ENCODE data around the gene MAML2. TPM values are rescaled to one million over a fixed set of nuclear protein-coding genes. Genes with fewer than 3 reads are reported as not detected.

MAML2 gene
- total RNA-seq, 2 experiments from 2014 or later = 19.2 to 19.3 TPM

GRCh38 chr11:95991545-95991944, 351.4 kb downstream of the MAML2 start:
- peaks cover 10% of the 10 kb centered on the region for H3K4me1 Mint-ChIP-seq
- POLR2A ChIA-PET = no interaction called here
- H3K27ac Mint-ChIP-seq = no peak overlapping the region
- DNase-seq = no peak
- H3K27me3 Mint-ChIP-seq = no peaks in the 10 kb centered on the region
- H3K36me3 Mint-ChIP-seq (ENCODE audit: low read depth) = peaks cover 37% of the 10 kb centered on the region
- CTCF ChIA-PET = interaction anchor here (0.9 kb wide), 1 partner anchor 10 kb away, joined by 3 read pairs; no protein-coding TSS in a partner anchor
- no peaks in the 10 kb centered on the region for H3K9me3 Mint-ChIP-seq
- H3K4me3 Mint-ChIP-seq = no peak overlapping the region

- no peak for DNase-seq
- Mint-ChIP-seq H3K36me3 (ENCODE audit: low read depth) (peaks cover 37% of the 10 kb centered on the region), H3K27me3 (no peaks in the 10 kb centered on the region), H3K9me3 (no peaks in the 10 kb centered on the region), H3K4me3 (no peak overlapping the region), H3K4me1 (peaks cover 10% of the 10 kb centered on the region), H3K27ac (no peak overlapping the region)
- CTCF ChIA-PET = no interaction called here
- POLR2A ChIA-PET = no interaction called here
Observed at GRCh38 chr11:95991101-95991500, 351.9 kb downstream of the MAML2 start.

GRCh38 chr11:95989780-95990179, 353.2 kb downstream of the MAML2 start:
- Mint-ChIP-seq H3K4me3 (no peak overlapping the region), H3K4me1 (peaks cover 10% of the 10 kb centered on the region), H3K27ac (no peak overlapping the region), H3K27me3 (no peaks in the 10 kb centered on the region), H3K36me3 (ENCODE audit: low read depth) (peaks cover 41% of the 10 kb centered on the region), H3K9me3 (no peaks in the 10 kb centered on the region)
- POLR2A ChIA-PET = no interaction called here
- CTCF ChIA-PET = no interaction called here
- no peak for DNase-seq

- Mint-ChIP-seq H3K4me1 (peaks cover 10% of the 10 kb centered on the region), H3K27ac (no peak overlapping the region), H3K4me3 (no peak overlapping the region), H3K36me3 (ENCODE audit: low read depth) (peaks cover 48% of the 10 kb centered on the region), H3K27me3 (no peaks in the 10 kb centered on the region), H3K9me3 (no peaks in the 10 kb centered on the region)
- DNase-seq = no peak
- CTCF ChIA-PET = no interaction called here
- POLR2A ChIA-PET = no interaction called here
Observed at GRCh38 chr11:95989076-95989605, 353.9 kb downstream of the MAML2 start.

- no peaks in the 10 kb centered on the region for H3K27me3 Mint-ChIP-seq
- H3K36me3 Mint-ChIP-seq (ENCODE audit: low read depth) = peaks cover 48% of the 10 kb centered on the region
Observed at GRCh38 chr11:95985174-95985808, 357.7 kb downstream of the MAML2 start.

GRCh38 chr11:95984072-95984471, 358.9 kb downstream of the MAML2 start:
- ChIA-PET CTCF (no interaction called here), POLR2A (no interaction called here)
- peaks cover 47% of the 10 kb centered on the region for H3K36me3 Mint-ChIP-seq (ENCODE audit: low read depth)
- H3K27me3 Mint-ChIP-seq = no peaks in the 10 kb centered on the region
- H3K9me3 Mint-ChIP-seq = no peaks in the 10 kb centered on the region
- H3K27ac Mint-ChIP-seq = no peak overlapping the region
- no peak for DNase-seq
- no peak overlapping the region for H3K4me3 Mint-ChIP-seq
- no peaks in the 10 kb centered on the region for H3K4me1 Mint-ChIP-seq

More at GRCh38 chr11:95985174-95985808, 357.7 kb downstream of the MAML2 start:
- CTCF ChIA-PET = no interaction called here
- Mint-ChIP-seq H3K9me3 (no peaks in the 10 kb centered on the region), H3K27ac (no peak overlapping the region), H3K4me3 (no peak overlapping the region), H3K4me1 (no peaks in the 10 kb centered on the region)
- POLR2A ChIA-PET = no interaction called here
- DNase-seq = no peak

GRCh38 chr11:95977534-95978174, 365.3 kb downstream of the MAML2 start:
- Mint-ChIP-seq H3K36me3 (ENCODE audit: low read depth) (peaks cover 37% of the 10 kb centered on the region), H3K4me1 (no peaks in the 10 kb centered on the region), H3K27me3 (no peaks in the 10 kb centered on the region), H3K9me3 (no peaks in the 10 kb centered on the region), H3K27ac (no peak overlapping the region), H3K4me3 (no peak overlapping the region)
- POLR2A ChIA-PET = no interaction called here
- DNase-seq = no peak
- CTCF ChIA-PET = no interaction called here

- no peaks in the 10 kb centered on the region for H3K27me3 Mint-ChIP-seq
- POLR2A ChIA-PET = no interaction called here
- no peak for DNase-seq
- no peak overlapping the region for H3K4me3 Mint-ChIP-seq
- no peak overlapping the region for H3K27ac Mint-ChIP-seq
- CTCF ChIA-PET = no interaction called here
- H3K4me1 Mint-ChIP-seq = no peaks in the 10 kb centered on the region
- no peaks in the 10 kb centered on the region for H3K9me3 Mint-ChIP-seq
- H3K36me3 Mint-ChIP-seq (ENCODE audit: low read depth) = peaks cover 34% of the 10 kb centered on the region
Observed at GRCh38 chr11:95976550-95976949, 366.4 kb downstream of the MAML2 start.

- Mint-ChIP-seq H3K27me3 (no peaks in the 10 kb centered on the region), H3K27ac (no peak overlapping the region), H3K4me1 (no peaks in the 10 kb centered on the region), H3K36me3 (ENCODE audit: low read depth) (peaks cover 24% of the 10 kb centered on the region), H3K4me3 (no peak overlapping the region), H3K9me3 (no peaks in the 10 kb centered on the region)
- DNase-seq = no peak
- POLR2A ChIA-PET = no interaction called here
- CTCF ChIA-PET = interaction anchor here (0.7 kb wide), 1 partner anchor 52 kb away, joined by 4 read pairs; no protein-coding TSS in a partner anchor
Observed at GRCh38 chr11:95975343-95975742, 367.7 kb downstream of the MAML2 start.

- no peak for DNase-seq
- H3K9me3 Mint-ChIP-seq = no peaks in the 10 kb centered on the region
- ChIA-PET POLR2A (no interaction called here), CTCF (no interaction called here)
- H3K36me3 Mint-ChIP-seq (ENCODE audit: low read depth) = no peaks in the 10 kb centered on the region
- H3K4me3 Mint-ChIP-seq = no peak overlapping the region
- no peaks in the 10 kb centered on the region for H3K4me1 Mint-ChIP-seq
- H3K27ac Mint-ChIP-seq = no peak overlapping the region
- H3K27me3 Mint-ChIP-seq = no peaks in the 10 kb centered on the region
Observed at GRCh38 chr11:95972060-95972459, 370.9 kb downstream of the MAML2 start.

- DNase-seq = no peak
- Mint-ChIP-seq H3K36me3 (ENCODE audit: low read depth) (no peaks in the 10 kb centered on the region), H3K27me3 (no peaks in the 10 kb centered on the region), H3K9me3 (no peaks in the 10 kb centered on the region), H3K4me1 (no peaks in the 10 kb centered on the region), H3K4me3 (no peak overlapping the region), H3K27ac (no peak overlapping the region)
- POLR2A ChIA-PET = no interaction called here
- CTCF ChIA-PET = interaction anchor here (0.6 kb wide), 1 partner anchor 425 kb away, joined by 3 read pairs; no protein-coding TSS in a partner anchor
Observed at GRCh38 chr11:95968585-95968984, 374.4 kb downstream of the MAML2 start.

- Mint-ChIP-seq H3K27me3 (no peaks in the 10 kb centered on the region), H3K9me3 (no peaks in the 10 kb centered on the region), H3K4me3 (no peak overlapping the region), H3K27ac (no peak overlapping the region), H3K36me3 (ENCODE audit: low read depth) (no peaks in the 10 kb centered on the region), H3K4me1 (no peaks in the 10 kb centered on the region)
- ChIA-PET CTCF (no interaction called here), POLR2A (no interaction called here)
- DNase-seq = no peak
Observed at GRCh38 chr11:95964281-95964680, 378.7 kb downstream of the MAML2 start.

GRCh38 chr11:95961758-95962157, 381.2 kb downstream of the MAML2 start:
- H3K36me3 Mint-ChIP-seq (ENCODE audit: low read depth) = no peaks in the 10 kb centered on the region
- DNase-seq = no peak
- POLR2A ChIA-PET = no interaction called here
- H3K4me1 Mint-ChIP-seq = no peaks in the 10 kb centered on the region
- CTCF ChIA-PET = no interaction called here
- no peaks in the 10 kb centered on the region for H3K9me3 Mint-ChIP-seq
- H3K27me3 Mint-ChIP-seq = no peaks in the 10 kb centered on the region
- H3K4me3 Mint-ChIP-seq = no peak overlapping the region
- H3K27ac Mint-ChIP-seq = no peak overlapping the region

- no peaks in the 10 kb centered on the region for H3K4me1 Mint-ChIP-seq
- POLR2A ChIA-PET = no interaction called here
- no peak overlapping the region for H3K4me3 Mint-ChIP-seq
- CTCF ChIA-PET = interaction anchor here (0.9 kb wide), 1 partner anchor 16 kb away, joined by 3 read pairs; no protein-coding TSS in a partner anchor
- peaks cover 13% of the 10 kb centered on the region for H3K9me3 Mint-ChIP-seq
- H3K27ac Mint-ChIP-seq = no peak overlapping the region
- DNase-seq = no peak
- H3K27me3 Mint-ChIP-seq = no peaks in the 10 kb centered on the region
- peaks cover 7% of the 10 kb centered on the region for H3K36me3 Mint-ChIP-seq (ENCODE audit: low read depth)
Observed at GRCh38 chr11:95950905-95951304, 392.1 kb downstream of the MAML2 start.

Data from activated CD4-positive, alpha-beta memory T cell treated with anti-CD3 and anti-CD28 coated beads, Interleukin-2, amount 10 ng/mL, durations not matched to agents 7 days and 5 days (primary cell).